Activated CD4-positive, alpha-beta memory T cell treated with anti-CD3 and anti-CD28 coated beads for 36 hours (primary cell): ENCODE results near the gene PANX1. TPM values are rescaled to one million over a fixed set of nuclear protein-coding genes. Genes with fewer than 3 reads are reported as not detected.

ENCODE experiments used
- CTCF ChIA-PET: fragments of 350-600 bp; sonication (Branson Sonifier 250); formaldehyde crosslinking; loops from one replicate; lab custom pipeline; 2021; ENCODE audit warnings: antibody characterized with exemption, inconsistent platforms; lab: Charles Lee
- POLR2A ChIA-PET: fragments of 350-600 bp; sonication (Branson Sonifier 250); formaldehyde crosslinking; loops from one replicate; lab custom pipeline; 2021; ENCODE audit warnings: antibody characterized with exemption; lab: Charles Lee
- DNase-seq: peaks from one replicate; pipeline ENCODE4 v3.0.0-alpha.2; 2020
- H3K27ac Mint-ChIP-seq: one replicate; pipeline ENCODE4 v1.8.0; 2021; ENCODE audit warnings: mixed read lengths
- H3K27me3 Mint-ChIP-seq: one replicate; pipeline ENCODE4 v1.8.0; 2021; ENCODE audit warnings: mixed read lengths
- H3K36me3 Mint-ChIP-seq: one replicate; pipeline ENCODE4 v1.8.0; 2021; ENCODE audit warnings: mixed read lengths
- H3K4me1 Mint-ChIP-seq: one replicate; pipeline ENCODE4 v1.8.0; 2021; ENCODE audit warnings: low read depth, mixed read lengths
- H3K4me3 Mint-ChIP-seq: one replicate; pipeline ENCODE4 v1.8.0; 2021; ENCODE audit warnings: mild to moderate bottlenecking, mixed read lengths
- H3K9me3 Mint-ChIP-seq: one replicate; pipeline ENCODE4 v1.8.0; 2021; ENCODE audit warnings: mixed read lengths
- intact Hi-C: fragments of 100-400 bp; cut with micrococcal nuclease; formaldehyde crosslinking; loops from one replicate; pipeline ENCODE4 v1.15.1; 2023
- total RNA-seq, 2 experiments: library from RNA; stranded (reverse); gene quantifications; one replicate each; pipeline ENCODE4 v1.2.3, GENCODE V29; 2021

PANX1 gene
- total RNA-seq, 2 experiments from 2014 or later = 11.4 to 11.7 TPM

- ChIA-PET POLR2A (interaction anchor here (2.1 kb wide), 1 partner anchor 22 kb away, joined by 7 read pairs; no protein-coding TSS in a partner anchor), CTCF (interaction anchor here (1.2 to 1.9 kb wide), 2 partner anchors 53 to 54 kb away, joined by 3 to 4 read pairs; no protein-coding TSS in a partner anchor)
- H3K27me3 Mint-ChIP-seq = no peaks in the 10 kb centered on the region
- H3K9me3 Mint-ChIP-seq = no peaks in the 10 kb centered on the region
- no peak overlapping the region for H3K27ac Mint-ChIP-seq
- no peak for DNase-seq
- intact Hi-C loops = loop anchor here (5.0 to 10.0 kb wide), 2 partner anchors 37 to 466 kb away; partner anchors contain the start of gene CEP295
- H3K4me3 Mint-ChIP-seq = no peak overlapping the region
- H3K4me1 Mint-ChIP-seq = peaks cover 42% of the 10 kb centered on the region
- no peaks in the 10 kb centered on the region for H3K36me3 Mint-ChIP-seq
These were observed 1.8 kb downstream of the PANX1 start for GRCh38 chr11:94130298-94131046.

- H3K4me3 Mint-ChIP-seq = no peak overlapping the region
- ChIA-PET POLR2A (no interaction called here), CTCF (interaction anchor here (1.9 kb wide), 1 partner anchor 53 kb away, joined by 4 read pairs; no protein-coding TSS in a partner anchor)
- intact Hi-C loops = loop anchor here (5.0 to 10.0 kb wide), 2 partner anchors 36 to 466 kb away; partner anchors contain the start of gene CEP295
- H3K4me1 Mint-ChIP-seq = peaks cover 49% of the 10 kb centered on the region
- no peaks in the 10 kb centered on the region for H3K36me3 Mint-ChIP-seq
- no peak for DNase-seq
- H3K27me3 Mint-ChIP-seq = no peaks in the 10 kb centered on the region
- no peak overlapping the region for H3K27ac Mint-ChIP-seq
- H3K9me3 Mint-ChIP-seq = no peaks in the 10 kb centered on the region
These were observed 2.5 kb downstream of the PANX1 start for GRCh38 chr11:94131047-94131717.

DNA sequence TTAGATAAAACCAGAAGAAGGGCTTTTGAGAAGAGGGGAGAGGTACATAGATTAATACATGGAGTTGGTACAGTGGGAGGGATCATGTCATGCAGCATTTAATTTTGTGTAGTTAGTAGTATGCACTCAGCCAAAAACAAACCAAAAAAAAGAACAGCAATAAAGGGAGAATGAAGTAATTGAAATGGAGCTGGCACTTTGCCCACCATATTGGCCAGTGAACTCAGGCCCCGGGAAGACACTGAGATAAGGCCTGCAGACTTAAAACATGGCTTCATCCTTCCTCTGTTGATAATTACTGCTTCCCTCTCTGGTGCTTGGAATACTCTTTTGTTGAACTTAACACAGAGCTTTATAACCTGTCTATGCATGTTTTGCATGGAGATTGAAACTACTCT, 3.1 kb downstream of the PANX1 start:
- Mint-ChIP-seq H3K4me1 (peaks cover 52% of the 10 kb centered on the region), H3K27me3 (no peaks in the 10 kb centered on the region), H3K36me3 (peaks cover under 1% of the 10 kb centered on the region), H3K4me3 (no peak overlapping the region), H3K27ac (no peak overlapping the region), H3K9me3 (peaks cover 1% of the 10 kb centered on the region)
- no peak for DNase-seq
- ChIA-PET CTCF (interaction anchor here (1.9 kb wide), 1 partner anchor 52 kb away, joined by 4 read pairs; no protein-coding TSS in a partner anchor), POLR2A (no interaction called here)
- intact Hi-C loops = loop anchor here (5.0 to 10.0 kb wide), 2 partner anchors 36 to 467 kb away; partner anchors contain the start of gene CEP295

- ChIA-PET POLR2A (no interaction called here), CTCF (interaction anchor here (1.9 kb wide), 1 partner anchor 52 kb away, joined by 4 read pairs; no protein-coding TSS in a partner anchor)
- intact Hi-C loops = loop anchor here (5.0 to 10.0 kb wide), 2 partner anchors 35 to 467 kb away; partner anchors contain the start of gene CEP295
- Mint-ChIP-seq H3K27me3 (no peaks in the 10 kb centered on the region), H3K36me3 (peaks cover 3% of the 10 kb centered on the region), H3K9me3 (peaks cover 3% of the 10 kb centered on the region), H3K4me1 (peaks cover 52% of the 10 kb centered on the region), H3K27ac (no peak overlapping the region), H3K4me3 (no peak overlapping the region)
- no peak for DNase-seq
These were observed 3.5 kb downstream of the PANX1 start for GRCh38 chr11:94132152-94132558.

DNA sequence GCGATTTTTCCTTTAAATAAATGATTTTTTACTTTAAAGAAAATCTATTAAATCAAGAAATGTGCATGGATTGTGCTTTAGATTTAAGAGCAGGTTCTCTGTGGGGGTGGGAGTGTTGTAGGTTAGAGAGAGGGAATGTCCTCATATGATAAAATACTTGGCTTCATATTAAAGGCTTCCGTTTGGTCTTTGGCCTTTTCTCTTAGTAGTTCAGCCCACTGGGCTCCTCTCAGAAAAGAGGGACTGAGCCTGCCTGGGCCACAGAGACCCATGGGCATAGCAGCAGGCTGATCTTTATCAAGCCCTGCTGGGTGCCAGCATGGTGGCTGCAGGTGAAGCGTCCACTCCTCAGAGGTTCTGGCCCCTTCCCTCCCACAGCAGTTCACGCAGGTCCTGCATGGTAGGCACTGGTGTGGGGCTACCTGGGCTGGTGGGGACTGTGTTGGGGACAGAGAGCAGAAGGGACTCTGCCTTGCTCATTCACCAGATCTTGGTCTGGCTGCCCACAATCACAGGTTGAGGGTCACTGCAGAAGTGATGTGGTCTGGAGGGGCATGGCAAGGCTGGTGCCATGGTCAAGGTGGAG, 4.3 kb downstream of the PANX1 start:
- H3K4me3 Mint-ChIP-seq = no peak overlapping the region
- POLR2A ChIA-PET = no interaction called here
- H3K36me3 Mint-ChIP-seq = peaks cover 3% of the 10 kb centered on the region
- DNase-seq = no peak
- H3K9me3 Mint-ChIP-seq = peaks cover 3% of the 10 kb centered on the region
- CTCF ChIA-PET = no interaction called here
- no peaks in the 10 kb centered on the region for H3K27me3 Mint-ChIP-seq
- peaks cover 46% of the 10 kb centered on the region for H3K4me1 Mint-ChIP-seq
- intact Hi-C loops = loop anchor here (5.0 to 10.0 kb wide), 2 partner anchors 34 to 468 kb away; partner anchors contain the start of gene CEP295
- H3K27ac Mint-ChIP-seq = no peak overlapping the region

- peaks cover 3% of the 10 kb centered on the region for H3K9me3 Mint-ChIP-seq
- no peak overlapping the region for H3K4me3 Mint-ChIP-seq
- peaks cover 3% of the 10 kb centered on the region for H3K36me3 Mint-ChIP-seq
- CTCF ChIA-PET = no interaction called here
- no peaks in the 10 kb centered on the region for H3K27me3 Mint-ChIP-seq
- intact Hi-C loops = loop anchor here (5.0 to 10.0 kb wide), 2 partner anchors 34 to 469 kb away; partner anchors contain the start of gene CEP295
- no peak for DNase-seq
- no peak overlapping the region for H3K27ac Mint-ChIP-seq
- POLR2A ChIA-PET = no interaction called here
- H3K4me1 Mint-ChIP-seq = peaks cover 39% of the 10 kb centered on the region
These were observed 5.1 kb downstream of the PANX1 start for GRCh38 chr11:94133752-94134151.

DNA sequence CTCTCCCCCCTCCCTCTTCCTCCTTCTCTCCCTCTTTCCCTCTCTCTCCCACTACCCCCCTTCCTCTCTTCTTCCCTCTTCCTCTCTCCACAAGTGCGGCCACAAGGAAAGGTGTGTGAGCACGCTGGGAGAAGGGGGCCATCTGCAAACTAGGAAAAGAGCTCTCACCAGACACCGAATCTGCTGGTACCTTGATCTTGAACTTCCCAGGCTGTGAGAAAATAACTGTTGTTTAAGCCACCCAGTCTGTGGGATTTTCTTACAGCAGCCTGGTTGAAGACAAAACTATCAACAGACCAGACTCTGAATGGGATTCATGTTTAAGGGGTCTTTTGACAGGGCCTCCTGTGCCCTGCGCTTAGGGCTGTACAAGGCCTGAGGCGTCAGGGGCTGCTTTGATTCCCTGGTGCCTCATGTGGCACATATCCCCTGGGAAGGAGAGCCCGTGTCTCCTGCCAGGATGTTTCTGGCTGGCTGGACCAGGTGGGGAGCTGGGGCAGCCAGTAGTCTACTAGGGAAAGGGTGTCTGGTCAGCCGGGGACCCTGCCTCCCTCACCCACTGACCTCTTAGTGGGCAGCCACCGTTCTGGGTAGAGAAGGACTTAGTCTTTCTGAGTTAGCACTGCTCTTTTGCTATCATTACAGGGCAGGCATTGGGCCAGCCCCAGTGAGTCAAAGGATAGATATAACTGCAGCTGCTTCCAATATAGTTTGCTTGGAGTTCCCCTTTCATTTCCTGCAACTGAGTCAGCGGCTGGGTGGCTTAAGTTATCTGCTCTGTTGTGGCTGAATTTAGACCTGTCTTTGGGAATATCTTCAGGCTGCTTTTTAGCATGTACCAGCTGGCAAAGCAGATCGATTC, 6.2 kb downstream of the PANX1 start:
- H3K4me1 Mint-ChIP-seq = peaks cover 42% of the 10 kb centered on the region
- H3K36me3 Mint-ChIP-seq = peaks cover 3% of the 10 kb centered on the region
- intact Hi-C loops = loop anchor here (1.0 to 10.0 kb wide), 5 partner anchors 12 to 470 kb away; partner anchors contain the start of gene CEP295
- peak; percentile 74 for DNase-seq
- no peaks in the 10 kb centered on the region for H3K27me3 Mint-ChIP-seq
- no peak overlapping the region for H3K4me3 Mint-ChIP-seq
- CTCF ChIA-PET = no interaction called here
- H3K9me3 Mint-ChIP-seq = peaks cover 3% of the 10 kb centered on the region
- H3K27ac Mint-ChIP-seq = peak overlapping the region; percentile 47
- POLR2A ChIA-PET = interaction anchor here (1.1 kb wide), 1 partner anchor 13 kb away, joined by 3 read pairs; no protein-coding TSS in a partner anchor

- no peak for DNase-seq
- CTCF ChIA-PET = no interaction called here
- no peak overlapping the region for H3K4me3 Mint-ChIP-seq
- peaks cover 3% of the 10 kb centered on the region for H3K36me3 Mint-ChIP-seq
- intact Hi-C loops = loop anchor here (5.0 to 10.0 kb wide), 2 partner anchors 352 to 475 kb away; partner anchors contain the start of gene CEP295
- H3K27ac Mint-ChIP-seq = no peak overlapping the region
- H3K4me1 Mint-ChIP-seq = peaks cover 52% of the 10 kb centered on the region
- peaks cover 3% of the 10 kb centered on the region for H3K9me3 Mint-ChIP-seq
- H3K27me3 Mint-ChIP-seq = no peaks in the 10 kb centered on the region
- POLR2A ChIA-PET = no interaction called here
These were observed 10.8 kb downstream of the PANX1 start for GRCh38 chr11:94139416-94139815.

DNA sequence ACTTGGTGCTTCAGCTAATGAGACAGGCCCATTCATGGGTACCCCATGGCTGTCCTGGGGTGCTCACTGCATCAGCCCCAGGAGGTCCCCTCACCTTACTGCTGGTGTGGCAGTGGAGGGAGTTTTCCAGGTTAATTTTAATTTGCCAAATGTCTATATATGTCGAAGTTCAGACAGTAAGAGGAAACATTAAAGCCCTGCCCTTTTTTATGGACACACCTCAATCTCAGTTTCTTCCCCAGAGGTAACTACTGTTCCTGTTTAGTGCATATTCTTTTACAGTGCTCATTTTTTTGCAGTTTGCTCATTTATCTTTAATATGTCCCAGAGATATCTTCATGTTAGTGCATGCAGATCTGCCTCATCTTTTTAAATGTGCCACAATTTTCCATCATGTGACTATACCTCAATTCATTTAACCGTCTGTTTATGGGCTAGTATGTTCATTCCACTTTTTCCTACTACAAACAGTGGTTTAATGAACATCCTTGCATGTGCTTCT, 11.6 kb downstream of the PANX1 start:
- Mint-ChIP-seq H3K36me3 (peaks cover 3% of the 10 kb centered on the region), H3K9me3 (peaks cover 3% of the 10 kb centered on the region), H3K27ac (no peak overlapping the region), H3K4me1 (peaks cover 50% of the 10 kb centered on the region), H3K4me3 (no peak overlapping the region), H3K27me3 (no peaks in the 10 kb centered on the region)
- ChIA-PET CTCF (no interaction called here), POLR2A (no interaction called here)
- intact Hi-C loops = no loop called here
- DNase-seq = no peak

- no peak for DNase-seq
- H3K27ac Mint-ChIP-seq = no peak overlapping the region
- POLR2A ChIA-PET = no interaction called here
These were observed 13.1 kb downstream of the PANX1 start for GRCh38 chr11:94141511-94142307.

More at GRCh38 chr11:94141511-94142307, 13.1 kb downstream of the PANX1 start:
- intact Hi-C loops = no loop called here
- H3K4me3 Mint-ChIP-seq = no peak overlapping the region
- H3K9me3 Mint-ChIP-seq = peaks cover 2% of the 10 kb centered on the region
- CTCF ChIA-PET = no interaction called here
- no peaks in the 10 kb centered on the region for H3K27me3 Mint-ChIP-seq
- peaks cover 51% of the 10 kb centered on the region for H3K4me1 Mint-ChIP-seq
- peaks cover 2% of the 10 kb centered on the region for H3K36me3 Mint-ChIP-seq
